Activated T-helper 1 cell treated with anti-CD3 and anti-CD28 coated beads, Interleukin-12 subunit alpha, Interleukin-12 subunit beta, Interleukin-2, Interleukin-4 antibody, amounts not matched to agents 30 ng/mL and 10 ng/mL and 1 ng/mL, durations not matched to agents 14 hours and 24 hours and 36 hours (primary cell): ENCODE results near the gene SLPI. TPM values are rescaled to one million over a fixed set of nuclear protein-coding genes. Genes with fewer than 3 reads are reported as not detected.

Experiments
- DNase-seq: peaks from one replicate; pipeline ENCODE4 v3.0.0; 2021; ENCODE audit warnings: low spot score
- H3K27ac Mint-ChIP-seq: one replicate; pipeline ENCODE4 v1.8.0; 2021; ENCODE audit warnings: mild to moderate bottlenecking, mixed read lengths
- H3K27me3 Mint-ChIP-seq: one replicate; pipeline ENCODE4 v1.8.0; 2022; ENCODE audit warnings: mild to moderate bottlenecking, moderate library complexity, mixed read lengths; ENCODE audit not compliant: insufficient read depth
- H3K36me3 Mint-ChIP-seq: one replicate; pipeline ENCODE4 v1.8.0; 2021; ENCODE audit warnings: low read depth, mixed read lengths
- H3K4me1 Mint-ChIP-seq: one replicate; pipeline ENCODE4 v1.8.0; 2021; ENCODE audit warnings: low read depth, mixed read lengths
- H3K4me3 Mint-ChIP-seq: one replicate; pipeline ENCODE4 v1.8.0; 2021; ENCODE audit warnings: mild to moderate bottlenecking, moderate library complexity, mixed read lengths
- H3K9me3 Mint-ChIP-seq: one replicate; pipeline ENCODE4 v1.8.0; 2021; ENCODE audit warnings: mixed read lengths
- intact Hi-C: fragments of 100-400 bp; cut with micrococcal nuclease; formaldehyde crosslinking; loops from one replicate; pipeline ENCODE4 v1.15.1; 2024
- total RNA-seq: library from RNA; stranded (reverse); gene quantifications from 2 replicates; pipeline ENCODE4 v1.2.3, GENCODE V29; 2022

The SLPI gene
- total RNA-seq, 1 donor from 2014 or later, result not detected

DNA sequence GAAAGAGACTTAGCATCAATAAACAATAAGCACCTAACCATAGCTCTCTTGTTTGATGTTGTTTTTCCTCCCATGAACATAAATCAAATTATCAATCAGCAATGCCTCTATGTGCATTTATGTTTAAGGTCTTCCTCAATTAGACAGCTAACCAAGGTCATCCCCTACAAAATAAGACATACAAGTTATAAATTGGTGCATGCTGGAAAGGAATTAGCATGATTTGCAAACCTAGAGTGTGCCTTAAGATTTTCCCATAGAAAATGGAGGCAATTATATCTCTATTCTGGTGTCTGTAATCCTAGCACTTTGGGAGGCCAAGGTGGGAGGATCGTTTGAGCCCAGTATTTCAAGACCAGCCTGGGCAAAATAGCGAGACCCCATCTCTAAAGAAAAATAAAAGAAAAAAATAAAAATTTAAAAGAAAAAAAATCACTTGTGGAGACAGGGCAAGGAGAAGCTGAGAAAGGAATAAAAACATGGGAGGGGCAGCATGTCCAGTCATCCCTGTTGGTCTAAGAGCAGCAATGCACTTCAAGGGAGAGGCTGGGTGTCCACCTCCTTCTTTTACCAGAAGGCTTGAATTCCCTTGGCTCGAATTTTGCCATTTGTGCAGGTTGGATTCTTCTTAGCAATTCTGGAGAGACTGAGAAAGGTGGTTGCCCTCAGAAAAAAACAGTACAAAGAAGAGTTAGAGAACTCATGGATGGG is 9.3 kb upstream of the SLPI start:
- Mint-ChIP-seq H3K4me3 (no peak overlapping the region), H3K9me3 (no peaks in the 10 kb centered on the region), H3K4me1 (no peaks in the 10 kb centered on the region), H3K27ac (no peak overlapping the region), H3K36me3 (no peaks in the 10 kb centered on the region), H3K27me3 (peaks cover 32% of the 10 kb centered on the region)
- no peak for DNase-seq
- intact Hi-C loops, result no loop called here

DNA sequence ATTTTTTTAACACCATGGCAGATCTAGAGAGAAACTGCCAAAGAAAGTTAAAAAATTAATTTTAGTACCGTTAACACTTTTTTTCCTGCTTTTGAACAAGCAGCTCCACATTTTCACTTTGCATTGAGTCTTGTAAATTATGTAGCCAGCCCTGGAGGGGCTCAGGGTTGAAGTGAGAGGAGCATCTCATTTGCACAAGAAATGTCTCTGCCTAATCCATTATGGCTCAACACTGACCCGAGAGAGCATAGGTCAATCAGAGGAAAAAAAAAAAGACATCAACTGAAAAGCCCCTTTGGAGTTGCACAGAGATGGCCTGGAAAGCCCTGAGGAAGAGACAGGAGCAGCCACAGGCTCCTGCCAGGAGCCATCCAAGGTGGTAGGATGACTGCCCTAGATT is 4.3 kb upstream of the SLPI start:
- no peaks in the 10 kb centered on the region for H3K36me3 Mint-ChIP-seq
- H3K27me3 Mint-ChIP-seq, result peaks cover 15% of the 10 kb centered on the region
- intact Hi-C loops, result no loop called here
- H3K9me3 Mint-ChIP-seq, result no peaks in the 10 kb centered on the region
- H3K27ac Mint-ChIP-seq, result no peak overlapping the region
- H3K4me3 Mint-ChIP-seq, result no peak overlapping the region
- peaks cover 10% of the 10 kb centered on the region for H3K4me1 Mint-ChIP-seq
- no peak for DNase-seq

DNA sequence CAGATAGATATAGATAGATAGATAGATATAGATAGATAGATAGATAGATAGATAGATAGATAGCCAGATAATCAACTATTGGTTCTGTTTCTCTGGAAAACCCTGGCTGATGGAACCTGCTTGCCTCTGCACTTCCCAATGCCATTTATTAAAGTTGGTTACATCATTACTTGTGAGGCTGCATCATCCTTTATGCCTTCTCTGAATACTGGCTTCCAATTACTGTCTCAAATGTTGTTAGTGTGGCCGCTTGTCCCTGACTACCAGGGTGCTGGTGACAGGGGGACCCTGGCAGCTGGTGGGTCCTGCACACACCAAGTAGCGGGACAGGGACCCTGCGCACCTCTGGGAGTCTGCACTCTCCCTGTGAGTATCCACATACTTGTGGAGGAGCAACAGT is 3.9 kb upstream of the SLPI start:
- intact Hi-C loops, result no loop called here
- DNase-seq, result no peak
- Mint-ChIP-seq H3K4me1 (peaks cover 11% of the 10 kb centered on the region), H3K4me3 (no peak overlapping the region), H3K27me3 (peaks cover 11% of the 10 kb centered on the region), H3K36me3 (no peaks in the 10 kb centered on the region), H3K27ac (no peak overlapping the region), H3K9me3 (no peaks in the 10 kb centered on the region)

DNA sequence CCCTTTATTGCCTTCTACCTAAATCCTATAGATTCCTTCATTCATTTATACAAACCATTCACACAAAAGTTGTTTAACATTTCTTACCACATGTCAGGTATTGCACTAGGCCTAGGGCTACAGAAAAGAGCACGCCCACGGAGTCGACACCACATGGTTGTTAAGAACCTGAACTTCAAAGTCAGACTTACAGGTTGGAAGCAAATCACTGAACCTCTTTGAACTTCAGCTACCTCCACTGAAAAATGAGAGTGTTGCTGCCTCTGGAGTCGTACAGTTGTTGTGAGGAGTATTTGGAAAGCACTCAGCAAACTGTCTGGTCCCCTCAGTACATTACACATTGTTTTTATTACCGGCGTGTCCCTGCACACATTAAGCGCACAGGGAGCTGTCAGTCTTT is 3.3 kb upstream of the SLPI start:
- Mint-ChIP-seq H3K27me3 (peaks cover 11% of the 10 kb centered on the region), H3K9me3 (no peaks in the 10 kb centered on the region), H3K4me3 (no peak overlapping the region), H3K27ac (no peak overlapping the region), H3K4me1 (peaks cover 11% of the 10 kb centered on the region), H3K36me3 (no peaks in the 10 kb centered on the region)
- DNase-seq, result no peak
- intact Hi-C loops, result no loop called here

DNA sequence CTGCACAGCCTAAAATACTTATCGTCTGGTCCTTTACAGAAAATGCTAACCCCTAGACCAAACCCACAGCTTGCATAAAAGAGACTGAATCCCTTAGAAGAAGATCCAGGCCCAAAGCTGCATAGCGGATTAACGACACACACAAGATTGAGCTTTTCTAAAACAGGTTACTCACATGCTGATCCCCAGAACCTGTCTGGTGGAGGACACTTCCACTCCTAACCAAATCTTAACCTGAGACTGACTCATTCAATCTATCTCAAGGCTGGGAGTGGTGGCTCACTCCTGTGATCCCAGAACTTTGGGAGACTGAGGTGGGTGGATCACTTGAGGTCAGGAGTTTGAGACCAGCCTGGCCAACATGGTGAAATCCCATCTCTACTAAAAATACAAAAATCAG is 2.8 kb upstream of the SLPI start:
- H3K9me3 Mint-ChIP-seq, result no peaks in the 10 kb centered on the region
- H3K36me3 Mint-ChIP-seq, result no peaks in the 10 kb centered on the region
- DNase-seq, result no peak
- no peak overlapping the region for H3K27ac Mint-ChIP-seq
- H3K4me1 Mint-ChIP-seq, result peaks cover 11% of the 10 kb centered on the region
- intact Hi-C loops, result no loop called here
- peaks cover 10% of the 10 kb centered on the region for H3K27me3 Mint-ChIP-seq
- no peak overlapping the region for H3K4me3 Mint-ChIP-seq

DNA sequence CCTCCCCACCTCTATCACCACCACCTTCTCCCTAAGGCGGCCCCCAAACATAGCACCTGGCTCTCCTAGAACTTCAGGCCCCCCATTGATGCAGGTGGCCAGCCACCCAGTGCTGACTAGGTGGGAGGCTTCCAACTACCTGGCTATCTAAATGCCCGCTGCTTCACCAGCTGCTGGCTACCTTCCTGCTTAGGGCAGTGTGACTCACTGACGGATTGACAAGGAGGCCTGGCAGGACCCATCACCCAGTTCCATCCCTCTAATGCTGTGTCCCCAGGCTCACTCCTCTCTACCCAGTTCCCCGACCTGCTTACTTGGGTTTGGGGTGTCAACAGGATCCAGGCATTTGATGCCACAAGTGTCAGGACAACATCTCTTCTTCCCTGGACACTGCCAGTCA is 1.1 kb downstream of the SLPI start:
- H3K27me3 Mint-ChIP-seq, result peaks cover 18% of the 10 kb centered on the region

DNA sequence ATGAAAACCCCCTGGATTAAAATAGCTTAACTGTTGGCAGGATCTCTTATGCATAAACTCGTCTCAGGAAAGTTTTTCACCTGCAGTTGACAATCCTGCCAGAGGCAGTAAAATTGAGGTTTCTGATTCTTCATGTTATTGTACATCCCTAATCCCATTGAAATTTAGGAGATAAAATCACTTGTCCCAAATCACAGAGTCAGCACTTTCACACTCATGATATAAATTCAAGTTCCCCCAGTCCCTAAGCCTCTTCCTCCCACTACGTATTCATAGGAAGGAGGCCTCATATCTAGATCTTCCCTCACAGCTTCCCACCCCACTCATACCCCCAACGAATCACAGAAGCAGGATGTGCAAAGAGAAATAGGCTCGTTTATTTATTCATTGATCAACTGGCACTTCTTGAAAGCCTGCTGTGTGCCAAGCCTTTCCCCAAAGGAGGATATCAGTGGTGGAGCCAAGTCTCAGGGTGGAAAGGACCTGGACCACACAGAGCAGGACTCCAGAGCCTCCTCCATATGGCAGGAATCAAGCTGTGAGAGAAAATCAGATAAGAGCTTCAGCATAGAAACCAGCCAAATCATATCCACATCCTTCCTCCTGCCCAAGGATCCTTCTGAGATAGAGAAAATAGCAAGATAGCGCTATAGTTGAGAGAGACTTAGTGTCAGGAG is 2.3 kb downstream of the SLPI start:
- intact Hi-C loops, result no loop called here
- Mint-ChIP-seq H3K4me3 (no peak overlapping the region), H3K4me1 (peaks cover 11% of the 10 kb centered on the region), H3K36me3 (no peaks in the 10 kb centered on the region), H3K27ac (no peak overlapping the region), H3K27me3 (peaks cover 21% of the 10 kb centered on the region), H3K9me3 (no peaks in the 10 kb centered on the region)
- no peak for DNase-seq

More for the DNA sequence above, 1.1 kb downstream of the SLPI start:
- intact Hi-C loops, result no loop called here
- no peaks in the 10 kb centered on the region for H3K9me3 Mint-ChIP-seq
- no peak overlapping the region for H3K27ac Mint-ChIP-seq
- H3K36me3 Mint-ChIP-seq, result no peaks in the 10 kb centered on the region
- no peak for DNase-seq
- peaks cover 11% of the 10 kb centered on the region for H3K4me1 Mint-ChIP-seq
- no peak overlapping the region for H3K4me3 Mint-ChIP-seq

DNA sequence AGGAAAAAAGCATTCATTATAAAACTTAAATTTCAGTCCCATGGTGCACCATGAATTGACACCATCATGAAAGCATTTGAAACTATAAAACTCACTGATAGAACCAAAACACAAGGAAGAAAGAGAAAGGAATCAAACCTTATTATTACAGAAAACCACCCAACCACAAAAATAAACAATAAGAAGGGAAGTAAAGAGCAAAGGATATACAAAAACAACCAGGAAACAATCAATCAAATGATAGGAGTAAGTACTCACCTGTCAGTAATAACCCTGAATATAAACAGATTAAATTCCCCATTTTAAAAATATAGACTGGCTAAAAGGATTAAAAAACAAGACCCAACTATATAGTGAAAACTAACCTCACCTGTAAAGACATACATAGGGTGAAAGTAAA is 5.8 kb downstream of the SLPI start:
- Mint-ChIP-seq H3K4me3 (no peak overlapping the region), H3K27me3 (peaks cover 31% of the 10 kb centered on the region), H3K9me3 (no peaks in the 10 kb centered on the region), H3K36me3 (no peaks in the 10 kb centered on the region), H3K4me1 (peaks cover under 1% of the 10 kb centered on the region), H3K27ac (no peak overlapping the region)
- no peak for DNase-seq
- intact Hi-C loops, result no loop called here

DNA sequence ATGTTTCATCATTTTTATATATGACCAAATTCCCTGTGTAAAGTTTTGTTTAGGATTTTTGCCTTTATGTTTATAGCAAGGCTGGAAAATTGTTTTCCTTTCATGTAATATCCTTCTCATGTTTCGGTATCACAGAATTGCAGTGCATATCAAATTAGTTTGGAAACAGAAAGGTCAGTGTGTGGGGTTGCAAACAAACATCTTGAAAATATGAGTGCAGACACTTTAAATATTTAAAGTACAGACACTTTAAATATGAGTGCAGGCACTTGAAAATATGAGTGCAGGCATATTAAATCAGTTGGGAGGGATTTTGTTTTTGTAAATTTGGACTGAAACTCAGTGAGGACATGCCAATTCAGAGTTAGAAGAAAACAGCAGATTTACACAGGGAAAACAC is 6.5 kb downstream of the SLPI start:
- intact Hi-C loops, result no loop called here
- H3K9me3 Mint-ChIP-seq, result no peaks in the 10 kb centered on the region

DNA sequence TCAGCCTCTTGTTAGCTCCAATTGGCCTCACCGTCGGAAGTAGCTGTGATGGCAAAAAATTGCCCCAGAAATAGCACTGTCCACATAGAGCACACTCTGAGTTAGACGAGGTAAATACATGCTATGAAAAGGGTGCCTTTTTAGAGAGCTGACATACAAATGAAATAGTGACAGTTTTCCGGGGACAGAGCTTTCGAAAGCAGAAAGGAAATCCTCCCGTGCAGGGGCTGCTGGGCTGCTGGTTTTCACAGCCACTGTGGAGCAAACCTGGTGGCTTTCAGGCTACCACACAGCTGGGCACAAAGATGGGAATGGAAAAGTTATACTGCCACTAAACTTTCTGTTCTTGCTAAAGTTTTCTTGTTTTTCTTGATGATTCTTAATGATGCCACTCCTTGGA is 8.3 kb downstream of the SLPI start:
- intact Hi-C loops, result no loop called here
- H3K4me1 Mint-ChIP-seq, result no peaks in the 10 kb centered on the region
- H3K4me3 Mint-ChIP-seq, result no peak overlapping the region
- no peak for DNase-seq
- peaks cover 50% of the 10 kb centered on the region for H3K27me3 Mint-ChIP-seq
- no peaks in the 10 kb centered on the region for H3K9me3 Mint-ChIP-seq
- H3K27ac Mint-ChIP-seq, result no peak overlapping the region
- no peaks in the 10 kb centered on the region for H3K36me3 Mint-ChIP-seq

More for the DNA sequence above, 6.5 kb downstream of the SLPI start:
- no peak overlapping the region for H3K27ac Mint-ChIP-seq
- H3K4me3 Mint-ChIP-seq, result no peak overlapping the region
- DNase-seq, result no peak
- H3K4me1 Mint-ChIP-seq, result no peaks in the 10 kb centered on the region
- no peaks in the 10 kb centered on the region for H3K36me3 Mint-ChIP-seq
- peaks cover 38% of the 10 kb centered on the region for H3K27me3 Mint-ChIP-seq

DNA sequence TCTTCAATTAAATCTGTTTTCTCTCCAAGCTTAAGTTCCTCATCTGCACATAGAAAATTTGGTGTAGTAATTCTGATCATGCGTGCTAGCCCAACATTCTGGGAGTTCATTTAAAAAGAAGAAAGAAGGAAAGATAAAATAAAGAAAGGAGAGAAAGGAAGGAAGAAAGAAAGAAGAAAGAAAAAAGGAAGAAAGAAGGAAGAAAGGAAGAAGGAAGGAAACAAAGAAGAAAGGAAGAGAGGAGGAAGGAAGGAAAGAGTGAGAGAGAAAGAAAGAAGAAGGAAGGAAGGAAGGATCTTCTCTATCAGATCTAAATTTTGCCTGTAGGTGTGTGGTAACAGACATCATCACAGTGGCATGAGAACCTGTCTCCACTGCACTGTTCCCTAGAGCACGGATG is 16.2 kb downstream of the SLPI start:
- Mint-ChIP-seq H3K36me3 (no peaks in the 10 kb centered on the region), H3K9me3 (peaks cover 5% of the 10 kb centered on the region), H3K4me1 (no peaks in the 10 kb centered on the region), H3K27me3 (peaks cover 34% of the 10 kb centered on the region), H3K27ac (no peak overlapping the region), H3K4me3 (no peak overlapping the region)
- intact Hi-C loops, result no loop called here
- no peak for DNase-seq

DNA sequence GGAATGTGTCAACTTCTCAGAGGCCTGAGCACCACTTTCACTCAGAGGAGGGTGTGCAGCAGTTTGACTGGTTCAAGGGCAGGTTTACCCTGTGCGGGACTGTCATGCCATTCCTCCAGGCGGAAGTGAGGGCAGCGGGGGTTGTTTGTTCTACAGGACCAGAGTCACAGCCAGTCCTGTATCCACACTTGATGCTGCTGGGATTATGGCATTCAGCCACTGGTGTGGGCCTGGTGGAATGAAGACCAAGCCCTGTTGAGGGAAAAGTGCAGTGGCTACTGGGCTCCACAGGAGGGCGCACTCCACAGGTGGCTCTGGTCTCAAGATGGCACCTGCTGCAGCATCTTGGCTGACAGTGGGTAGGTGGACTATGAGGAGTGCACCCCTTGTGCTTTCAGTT is 18.4 kb downstream of the SLPI start:
- H3K27me3 Mint-ChIP-seq, result peaks cover 27% of the 10 kb centered on the region
- no peaks in the 10 kb centered on the region for H3K4me1 Mint-ChIP-seq
- peaks cover 5% of the 10 kb centered on the region for H3K9me3 Mint-ChIP-seq
- no peak for DNase-seq
- H3K4me3 Mint-ChIP-seq, result no peak overlapping the region
- H3K27ac Mint-ChIP-seq, result no peak overlapping the region
- H3K36me3 Mint-ChIP-seq, result no peaks in the 10 kb centered on the region
- intact Hi-C loops, result no loop called here

DNA sequence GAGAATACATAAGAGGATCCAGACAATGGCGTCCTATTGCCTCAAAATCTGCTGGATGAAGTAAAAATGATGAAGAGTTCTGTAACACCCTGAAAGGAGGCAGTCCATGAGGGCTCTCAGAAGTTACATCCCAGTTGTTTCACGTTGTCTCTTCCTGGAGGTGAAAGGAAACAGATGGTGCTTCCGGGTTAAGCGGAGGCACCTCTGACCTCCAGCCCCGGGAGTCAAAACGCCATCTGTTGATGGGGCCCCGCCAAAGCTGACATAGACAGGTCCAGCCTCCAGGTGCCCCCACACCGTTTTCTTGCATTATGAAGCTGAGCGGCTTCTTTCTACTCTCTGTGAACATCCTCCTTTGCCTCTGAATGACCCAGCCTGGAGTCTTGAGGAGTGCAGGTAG is 23.7 kb downstream of the SLPI start:
- H3K4me1 Mint-ChIP-seq, result no peaks in the 10 kb centered on the region
- peaks cover 24% of the 10 kb centered on the region for H3K27me3 Mint-ChIP-seq
- H3K9me3 Mint-ChIP-seq, result peaks cover 5% of the 10 kb centered on the region
- no peak for DNase-seq
- H3K36me3 Mint-ChIP-seq, result no peaks in the 10 kb centered on the region
- no peak overlapping the region for H3K27ac Mint-ChIP-seq
- intact Hi-C loops, result no loop called here
- no peak overlapping the region for H3K4me3 Mint-ChIP-seq
